Karpas-422 (cell line): ENCODE results near the gene CXXC5. TPM values are rescaled to one million over a fixed set of nuclear protein-coding genes. Genes with fewer than 3 reads are reported as not detected.
"Not testable (repeated sequence)": the region's sequence is repeated elsewhere in the genome, so short reads cannot be mapped to it uniquely, and the experiment has no call there.

Experiments used
- DNase-seq: peaks from one replicate; pipeline ENCODE4 v3.0.0-alpha.2; 2015
- H2AFZ ChIP-seq: fragments of 200-600 bp; sonication (generic); 2 replicates; pipeline ENCODE4 v1.6.1; 2014; ENCODE audit warnings: antibody characterized with exemption, low read length, mixed read lengths
- H3K27ac ChIP-seq: fragments of 200-600 bp; sonication (generic); 2 replicates; pipeline ENCODE4 v1.5.1; 2014; ENCODE audit warnings: mild to moderate bottlenecking, low read length, moderate library complexity
- H3K27me3 ChIP-seq: fragments of 200-600 bp; sonication (generic); 2 replicates; pipeline ENCODE4 v1.6.1; 2014; ENCODE audit warnings: low read length, mixed read lengths
- H3K36me3 ChIP-seq: fragments of 200-600 bp; sonication (generic); 2 replicates; pipeline ENCODE4 v1.6.1; 2014; ENCODE audit warnings: low read length, mixed read lengths; ENCODE audit not compliant: insufficient read depth
- H3K4me1 ChIP-seq: fragments of 200-600 bp; sonication (generic); 2 replicates; pipeline ENCODE4 v1.6.1; 2014; ENCODE audit warnings: mild to moderate bottlenecking, low read length, mixed read lengths
- H3K4me2 ChIP-seq: fragments of 200-600 bp; sonication (generic); 2 replicates; pipeline ENCODE4 v1.6.1; 2014; ENCODE audit warnings: low read length, low read depth, mild to moderate bottlenecking; ENCODE audit not compliant: poor library complexity, severe bottlenecking
- H3K4me3 ChIP-seq: fragments of 200-600 bp; sonication (generic); 2 replicates; pipeline ENCODE4 v1.5.1; 2014; ENCODE audit warnings: mild to moderate bottlenecking, antibody characterized with exemption, low read length, mixed read lengths
- H3K79me2 ChIP-seq: fragments of 200-600 bp; sonication (generic); 2 replicates; pipeline ENCODE4 v1.6.1; 2014; ENCODE audit warnings: mild to moderate bottlenecking, low read length, mixed read lengths
- H3K9ac ChIP-seq: fragments of 200-600 bp; sonication (generic); 2 replicates; pipeline ENCODE4 v1.6.0; 2014; ENCODE audit warnings: low read length
- H3K9me2 ChIP-seq: fragments of 200-600 bp; sonication (generic), shearing (Covaris generic); replicated peaks from 2 replicates; pipeline ENCODE4 v1.6.0; 2014; ENCODE audit warnings: mild to moderate bottlenecking, low read length, moderate library complexity; ENCODE audit not compliant: insufficient read depth
- H3K9me3 ChIP-seq: fragments of 300-700, 200-600 bp; sonication (generic); 2 replicates; pipeline ENCODE4 v1.6.1; 2014; ENCODE audit warnings: low read length, mixed read lengths
- H4K20me1 ChIP-seq: fragments of 200-600 bp; sonication (generic); 2 replicates; pipeline ENCODE4 v1.6.1; 2014; ENCODE audit warnings: mild to moderate bottlenecking, antibody characterized with exemption, low read length, low read depth; ENCODE audit not compliant: insufficient read depth
- total RNA-seq: library from RNA; depleted of rRNA; stranded (reverse); fragments of >200 nt; shearing (Covaris generic); gene quantifications from 2 replicates; pipeline ENCODE4 v1.2.3, GENCODE V29; 2014; ENCODE audit warnings: low replicate concordance; rRNA removed

The CXXC5 gene
- total RNA-seq, result 2.8 and 2.9 TPM in 2 replicates

DNA sequence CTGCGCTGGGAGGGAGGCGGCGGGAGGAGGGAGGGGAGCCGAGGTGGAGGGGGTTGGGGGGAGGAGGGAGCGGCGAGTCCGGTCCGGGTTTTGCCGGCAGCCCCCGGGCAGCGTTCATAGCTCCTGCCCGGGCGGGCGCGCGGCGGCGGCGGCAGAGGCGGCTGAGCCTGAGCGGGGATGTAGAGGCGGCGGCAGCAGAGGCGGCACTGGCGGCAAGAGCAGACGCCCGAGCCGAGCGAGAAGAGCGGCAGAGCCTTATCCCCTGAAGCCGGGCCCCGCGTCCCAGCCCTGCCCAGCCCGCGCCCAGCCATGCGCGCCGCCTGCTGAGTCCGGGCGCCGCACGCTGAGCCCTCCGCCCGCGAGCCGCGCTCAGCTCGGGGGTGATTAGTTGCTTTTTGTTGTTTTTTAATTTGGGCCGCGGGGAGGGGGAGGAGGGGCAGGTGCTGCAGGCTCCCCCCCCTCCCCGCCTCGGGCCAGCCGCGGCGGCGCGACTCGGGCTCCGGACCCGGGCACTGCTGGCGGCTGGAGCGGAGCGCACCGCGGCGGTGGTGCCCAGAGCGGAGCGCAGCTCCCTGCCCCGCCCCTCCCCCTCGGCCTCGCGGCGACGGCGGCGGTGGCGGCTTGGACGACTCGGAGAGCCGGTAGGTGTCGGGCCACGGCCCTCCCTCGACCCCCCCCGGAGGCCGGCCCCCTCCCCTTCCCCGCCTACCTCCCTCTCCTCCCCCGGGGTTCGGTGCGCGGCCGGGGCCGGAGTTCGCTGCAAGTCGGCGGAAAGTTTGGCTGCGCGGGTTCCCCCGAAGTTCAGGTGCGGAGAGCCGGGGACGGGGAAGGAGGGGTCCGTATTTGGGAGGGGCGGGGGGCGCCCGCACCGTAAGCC is at the start of gene CXXC5:
TSS of gene CXXC5 (plus strand) at position 145 of the 877 bp plus-strand sequence. CDS start 32,175 bp downstream, outside the sequence.
- peak within 1 kb of the TSS; percentile 83 for H3K4me2 ChIP-seq
- H3K27ac ChIP-seq, result no peak within 1 kb of the TSS
- H3K9me3 ChIP-seq, result no peaks in the 10 kb centered on the region
- H3K27me3 ChIP-seq, result peaks cover 4% of the 10 kb centered on the region; the same call in 1 of the 2 replicates
- peak within 1 kb of the TSS; percentile 76 for H3K4me3 ChIP-seq
- H4K20me1 ChIP-seq, result peaks cover 38% of the 10 kb centered on the region; the same call in 1 of the 2 replicates
- H3K9me2 ChIP-seq, result no peaks in the 10 kb centered on the region
- H3K9ac ChIP-seq, result peak within 1 kb of the TSS; percentile 55
- no peaks in the 10 kb centered on the region for H3K36me3 ChIP-seq
- H3K4me1 ChIP-seq, result peaks cover 48% of the 10 kb centered on the region
- peak within 1 kb of the TSS; percentile 81; the same call in 1 of the 2 replicates for H2AFZ ChIP-seq
- peak; percentile 81 for DNase-seq
- no peaks in the 10 kb centered on the region for H3K79me2 ChIP-seq

DNA sequence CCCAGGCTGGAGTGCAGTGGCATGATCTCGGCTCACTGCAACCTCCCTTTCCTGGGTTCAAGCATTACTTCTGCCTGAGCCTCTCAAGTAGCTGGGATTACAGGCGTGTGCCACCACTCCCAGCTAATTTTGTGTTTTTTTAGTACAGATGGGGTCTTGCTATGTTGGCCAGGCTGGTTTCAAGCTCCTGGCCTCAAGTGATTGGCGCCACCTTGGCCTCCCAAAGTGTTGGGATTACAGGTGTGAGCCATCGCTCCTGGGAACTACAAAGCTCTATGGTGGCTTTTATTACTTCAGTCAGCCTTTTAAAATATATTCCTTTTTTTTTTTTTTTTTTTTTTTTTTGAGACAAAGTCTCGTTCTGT is 49.6 kb upstream of the CXXC5 start:
- H3K9me3 ChIP-seq, H3K27me3 ChIP-seq, DNase-seq, H3K4me3 ChIP-seq, H3K9me2 ChIP-seq, H3K4me2 ChIP-seq, H3K9ac ChIP-seq, H2AFZ ChIP-seq, H3K27ac ChIP-seq: not testable (repeated sequence)
- Histone ChIP-seq H3K79me2 (peaks cover 88% of the 10 kb centered on the region), H4K20me1 (peaks cover 15% of the 10 kb centered on the region; the same call in 1 of the 2 replicates), H3K4me1 (peaks cover 17% of the 10 kb centered on the region), H3K36me3 (peaks cover 22% of the 10 kb centered on the region; the same call in 1 of the 2 replicates)

DNA sequence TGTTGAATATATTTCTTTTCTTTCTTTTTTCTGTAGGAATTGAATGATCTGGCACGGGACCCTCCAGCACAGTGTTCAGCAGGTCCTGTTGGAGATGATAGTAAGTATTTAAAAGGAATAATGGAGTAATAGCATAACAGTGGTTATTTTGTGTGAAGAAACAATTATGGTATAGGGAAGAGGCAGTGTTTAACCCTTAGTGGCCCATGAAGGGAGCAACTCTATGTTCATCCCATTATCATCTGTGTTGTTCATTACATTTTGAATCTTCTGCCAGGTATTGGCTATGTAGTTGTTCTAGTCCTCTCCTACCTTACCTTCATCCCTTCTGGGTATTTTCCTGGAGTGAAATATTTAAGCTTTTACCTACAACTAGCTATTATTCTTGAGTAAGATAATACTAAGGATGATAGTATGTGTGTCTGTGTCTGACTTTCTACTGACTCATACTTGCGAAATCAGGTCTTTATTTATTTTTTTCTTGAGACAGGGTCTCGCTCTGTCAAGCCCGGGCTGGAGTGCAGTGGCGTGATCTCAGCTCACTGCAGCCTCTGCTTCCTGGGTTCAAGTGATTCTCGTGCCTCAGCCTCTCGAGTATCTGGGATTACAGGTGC is 47.7 kb upstream of the CXXC5 start:
- H3K9me3 ChIP-seq, result no peaks in the 10 kb centered on the region
- DNase-seq, result no peak
- H4K20me1 ChIP-seq, result peaks cover 15% of the 10 kb centered on the region; the same call in 1 of the 2 replicates
- no peak overlapping the region for H3K27ac ChIP-seq
- no peak overlapping the region for H2AFZ ChIP-seq
- H3K4me2 ChIP-seq, result no peak overlapping the region
- H3K36me3 ChIP-seq, result peaks cover 22% of the 10 kb centered on the region; the same call in 1 of the 2 replicates
- peaks cover 86% of the 10 kb centered on the region for H3K79me2 ChIP-seq
- peaks cover 26% of the 10 kb centered on the region for H3K4me1 ChIP-seq
- H3K27me3 ChIP-seq, result no peaks in the 10 kb centered on the region
- no peaks in the 10 kb centered on the region for H3K9me2 ChIP-seq
- H3K4me3 ChIP-seq, result no peak overlapping the region
- H3K9ac ChIP-seq, result no peak overlapping the region

DNA sequence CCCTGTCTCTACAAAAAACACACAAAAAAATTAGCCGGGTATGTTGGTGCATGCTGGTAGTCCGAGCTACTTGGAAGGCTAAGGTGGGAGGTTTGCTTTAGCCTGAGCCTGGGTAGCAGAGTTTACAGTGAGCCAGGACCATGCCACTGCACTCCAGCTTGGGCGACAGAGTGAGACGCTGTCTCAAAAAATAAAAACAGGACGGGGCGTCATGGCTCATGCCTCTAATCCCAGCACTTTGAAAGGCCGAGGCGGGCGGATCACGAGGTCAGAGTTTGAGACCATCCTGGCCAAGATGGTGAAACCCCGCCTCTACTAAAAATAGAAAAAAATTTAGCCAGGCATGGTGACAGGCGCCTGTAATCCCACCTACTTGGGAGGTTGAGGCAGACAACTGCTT is 46.7 kb upstream of the CXXC5 start:
- no peak overlapping the region for H3K9ac ChIP-seq
- H3K4me1 ChIP-seq, result peaks cover 31% of the 10 kb centered on the region
- no peaks in the 10 kb centered on the region for H3K9me3 ChIP-seq
- no peaks in the 10 kb centered on the region for H3K9me2 ChIP-seq
- H2AFZ ChIP-seq, result no peak overlapping the region
- peaks cover 22% of the 10 kb centered on the region; the same call in 1 of the 2 replicates for H3K36me3 ChIP-seq
- no peak overlapping the region for H3K4me2 ChIP-seq
- no peak overlapping the region for H3K27ac ChIP-seq
- peaks cover 85% of the 10 kb centered on the region for H3K79me2 ChIP-seq
- H4K20me1 ChIP-seq, result peaks cover 15% of the 10 kb centered on the region; the same call in 1 of the 2 replicates
- DNase-seq, result no peak
- no peaks in the 10 kb centered on the region for H3K27me3 ChIP-seq
- no peak overlapping the region for H3K4me3 ChIP-seq

DNA sequence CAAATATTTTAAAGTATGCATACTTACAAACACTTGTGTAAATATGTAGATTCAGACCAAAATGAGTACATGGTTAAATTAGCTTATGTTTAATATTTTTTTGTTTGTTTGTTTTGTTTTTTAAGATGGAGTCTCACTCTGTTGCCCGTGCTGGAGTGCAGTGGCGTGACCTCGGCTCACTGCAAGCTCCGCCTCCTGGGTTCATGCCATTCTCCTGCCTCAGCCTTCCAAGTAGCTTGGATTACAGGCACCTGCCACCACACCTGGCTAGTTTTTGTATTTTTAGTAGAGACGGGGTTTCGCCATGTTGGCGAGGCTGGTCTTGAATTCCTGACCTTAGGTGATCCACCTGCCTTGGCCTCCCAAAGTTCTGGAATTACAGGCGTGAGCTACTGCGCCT is 46.2 kb upstream of the CXXC5 start:
- H3K4me2 ChIP-seq, H3K9me2 ChIP-seq, H3K4me3 ChIP-seq, H3K9me3 ChIP-seq, H3K9ac ChIP-seq, DNase-seq, H3K27me3 ChIP-seq, H2AFZ ChIP-seq, H3K27ac ChIP-seq: not testable (repeated sequence)
- Histone ChIP-seq H3K79me2 (peaks cover 88% of the 10 kb centered on the region), H3K4me1 (peaks cover 31% of the 10 kb centered on the region), H4K20me1 (peaks cover 15% of the 10 kb centered on the region; the same call in 1 of the 2 replicates), H3K36me3 (peaks cover 22% of the 10 kb centered on the region; the same call in 1 of the 2 replicates)

DNA sequence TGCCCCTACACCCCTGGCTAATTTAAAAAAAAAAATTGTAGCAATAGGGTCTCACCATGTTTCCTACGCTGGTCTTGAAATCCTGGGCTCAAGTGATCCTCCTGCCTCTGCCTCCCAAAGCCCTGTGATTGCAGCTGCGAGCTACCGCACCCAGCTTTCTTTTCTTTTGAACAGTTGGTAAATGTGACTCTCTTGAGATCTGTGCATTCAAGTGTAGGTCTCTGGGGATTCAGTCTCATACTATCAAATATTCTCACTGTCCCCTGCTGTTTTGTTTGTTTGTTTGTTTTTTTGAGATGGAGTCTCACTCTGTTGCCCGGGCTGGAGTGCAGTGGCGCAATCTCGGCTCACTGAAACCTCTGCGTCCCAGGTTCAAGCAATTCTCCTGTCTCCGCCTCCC is 42.3 kb upstream of the CXXC5 start:
- peaks cover 75% of the 10 kb centered on the region for H3K79me2 ChIP-seq

DNA sequence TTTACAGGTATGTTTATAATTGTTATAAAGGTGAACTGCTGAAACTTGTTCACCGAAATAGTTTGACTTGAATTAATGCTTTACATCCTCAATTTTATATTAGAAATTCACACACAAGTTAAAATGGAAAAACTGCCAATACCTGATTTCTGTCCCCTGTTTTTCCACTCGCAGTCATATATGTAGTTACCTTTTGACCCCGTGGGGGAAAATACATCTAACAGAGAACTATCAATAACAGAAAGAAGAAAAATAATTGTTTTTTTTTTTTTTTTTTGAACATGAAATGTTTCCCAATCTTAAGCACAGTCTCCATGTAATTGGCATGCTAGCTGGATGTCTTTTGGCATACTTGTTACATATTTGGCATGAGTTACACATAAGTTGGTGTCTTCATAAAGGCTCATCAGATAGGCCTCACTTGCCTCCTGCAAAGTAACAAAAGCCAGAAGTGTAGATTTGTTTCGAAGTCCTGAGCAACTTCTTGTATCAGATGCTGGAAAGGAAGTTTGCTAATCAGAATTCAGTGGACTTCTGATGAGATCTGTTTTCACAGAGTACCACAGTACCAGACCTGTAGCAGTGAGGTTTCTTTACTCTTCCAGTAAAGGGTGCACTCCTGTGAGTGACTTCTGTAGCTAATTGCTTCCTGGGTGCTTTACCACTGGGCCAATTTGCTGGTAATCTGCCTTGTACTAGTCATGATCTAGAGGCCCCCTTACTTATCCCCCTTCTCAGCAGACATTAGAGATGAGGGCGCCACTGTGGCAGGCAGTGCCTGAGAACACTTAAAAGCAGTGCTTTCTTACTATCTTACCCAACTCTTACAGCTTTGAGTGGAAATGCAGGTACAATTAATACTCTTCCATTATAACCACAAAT is 36.2 kb upstream of the CXXC5 start:
- Histone ChIP-seq H3K4me2 (no peak overlapping the region), H3K79me2 (peaks cover 63% of the 10 kb centered on the region), H3K27ac (0 out of 2 replicates have a peak overlapping the region, but pooled peaks have one; percentile 10), H3K4me1 (peaks cover 11% of the 10 kb centered on the region), H3K27me3 (no peaks in the 10 kb centered on the region), H3K9ac (no peak overlapping the region), H2AFZ (no peak overlapping the region), H3K4me3 (no peak overlapping the region), H4K20me1 (no peaks in the 10 kb centered on the region), H3K36me3 (peaks cover 3% of the 10 kb centered on the region; the same call in 1 of the 2 replicates), H3K9me3 (no peaks in the 10 kb centered on the region), H3K9me2 (no peaks in the 10 kb centered on the region)
- DNase-seq, result no peak

More for the DNA sequence above, 42.3 kb upstream of the CXXC5 start:
- H3K27ac ChIP-seq, result peak overlapping the region; percentile 71
- H3K36me3 ChIP-seq, result peaks cover 15% of the 10 kb centered on the region; the same call in 1 of the 2 replicates
- H3K27me3 ChIP-seq, result no peaks in the 10 kb centered on the region
- no peaks in the 10 kb centered on the region for H3K9me2 ChIP-seq
- 0 out of 2 replicates have a peak overlapping the region, but pooled peaks have one; percentile 21 for H3K9ac ChIP-seq
- peaks cover 24% of the 10 kb centered on the region for H3K4me1 ChIP-seq
- DNase-seq, result peak; percentile 51
- no peaks in the 10 kb centered on the region for H3K9me3 ChIP-seq
- no peak overlapping the region for H3K4me3 ChIP-seq
- no peak overlapping the region for H2AFZ ChIP-seq
- no peak overlapping the region for H3K4me2 ChIP-seq
- no peaks in the 10 kb centered on the region for H4K20me1 ChIP-seq
